Measurements from ENCODE around the gene DOK5.

The DOK5 gene

GRCh38 chr20:54645445-54646155 lies 170.2 kb downstream of the DOK5 start:
- no peak for TF ChIP-seq REST (IDR thresholded peaks at IDR 0.05; ENCODE audit: low read depth)
- TF ChIP-seq RAD21 (IDR thresholded peaks at IDR 0.05; ENCODE audit: low read depth) = no peak
- no peak for TF ChIP-seq CREB1 (IDR thresholded peaks at IDR 0.05; ENCODE audit: low read depth)
- TF ChIP-seq MAX (IDR thresholded peaks at IDR 0.05) = no peak
- TF ChIP-seq CEBPB (IDR thresholded peaks at IDR 0.05) = no peak
- TF ChIP-seq EP300 (IDR thresholded peaks at IDR 0.05; ENCODE audit: borderline replicate concordance) = no peak
- TF ChIP-seq FOXM1 (IDR thresholded peaks at IDR 0.05; ENCODE audit: borderline replicate concordance, low read depth) = no peak
- TF ChIP-seq USF1 (IDR thresholded peaks at IDR 0.05) = no peak
- no peak for TF ChIP-seq YY1 (IDR thresholded peaks at IDR 0.05; ENCODE audit: low read depth)
- no peak for TF ChIP-seq TEAD4 (IDR thresholded peaks at IDR 0.05)
- TF ChIP-seq NFIC (IDR thresholded peaks at IDR 0.05) = no peak
- TF ChIP-seq EGR1 (IDR thresholded peaks at IDR 0.05) = no peak

- no peak for TF ChIP-seq EP300 (IDR thresholded peaks at IDR 0.05; ENCODE audit: borderline replicate concordance)
- TF ChIP-seq EGR1 (IDR thresholded peaks at IDR 0.05) = no peak
- no peak for TF ChIP-seq CEBPB (IDR thresholded peaks at IDR 0.05)
- TF ChIP-seq REST (IDR thresholded peaks at IDR 0.05; ENCODE audit: low read depth) = no peak
- TF ChIP-seq RAD21 (IDR thresholded peaks at IDR 0.05; ENCODE audit: low read depth) = no peak
- TF ChIP-seq FOXM1 (IDR thresholded peaks at IDR 0.05; ENCODE audit: borderline replicate concordance, low read depth) = no peak
- TF ChIP-seq MAX (IDR thresholded peaks at IDR 0.05) = no peak
- TF ChIP-seq YY1 (IDR thresholded peaks at IDR 0.05; ENCODE audit: low read depth) = no peak
- TF ChIP-seq NFIC (IDR thresholded peaks at IDR 0.05) = no peak
- TF ChIP-seq TAF1 (IDR thresholded peaks at IDR 0.05; ENCODE audit: low read depth) = no peak
These were observed 170.7 kb downstream of the DOK5 start for GRCh38 chr20:54646156-54646517.

- no peak for TF ChIP-seq EP300 (IDR thresholded peaks at IDR 0.05; ENCODE audit: borderline replicate concordance)
- no peak for TF ChIP-seq EGR1 (IDR thresholded peaks at IDR 0.05)
- no peak for TF ChIP-seq USF1 (IDR thresholded peaks at IDR 0.05)
- TF ChIP-seq NFIC (IDR thresholded peaks at IDR 0.05) = no peak
- TF ChIP-seq TAF1 (IDR thresholded peaks at IDR 0.05; ENCODE audit: low read depth) = no peak
- no peak for TF ChIP-seq REST (IDR thresholded peaks at IDR 0.05; ENCODE audit: low read depth)
- TF ChIP-seq TEAD4 (IDR thresholded peaks at IDR 0.05) = no peak
- no peak for TF ChIP-seq RAD21 (IDR thresholded peaks at IDR 0.05; ENCODE audit: low read depth)
- no peak for TF ChIP-seq CEBPB (IDR thresholded peaks at IDR 0.05)
- no peak for TF ChIP-seq FOXM1 (IDR thresholded peaks at IDR 0.05; ENCODE audit: borderline replicate concordance, low read depth)
- no peak for TF ChIP-seq TCF12 (IDR thresholded peaks at IDR 0.05; ENCODE audit: low read depth)
- TF ChIP-seq CREB1 (IDR thresholded peaks at IDR 0.05; ENCODE audit: low read depth) = no peak
- no peak for TF ChIP-seq MAX (IDR thresholded peaks at IDR 0.05)
- no peak for TF ChIP-seq ZBTB7A (IDR thresholded peaks at IDR 0.05; ENCODE audit: low read depth)
- TF ChIP-seq YY1 (IDR thresholded peaks at IDR 0.05; ENCODE audit: low read depth) = no peak
These were observed 173.2 kb downstream of the DOK5 start for GRCh38 chr20:54648421-54649142.
